GM18868 (cell line): ENCODE measurements around the gene LAMA2.
"Not testable (repeated sequence)": the region's sequence is repeated elsewhere in the genome, so short reads cannot be mapped to it uniquely, and the experiment has no call there.

Source experiments
- ATAC-seq: cut with Tn5 transposase; IDR thresholded peaks from one replicate; pipeline ENCODE4 v1.9.1; 2021; ENCODE audit warnings: mild to moderate bottlenecking, moderate library complexity; ENCODE audit not compliant: unreplicated experiment

LAMA2 gene

DNA sequence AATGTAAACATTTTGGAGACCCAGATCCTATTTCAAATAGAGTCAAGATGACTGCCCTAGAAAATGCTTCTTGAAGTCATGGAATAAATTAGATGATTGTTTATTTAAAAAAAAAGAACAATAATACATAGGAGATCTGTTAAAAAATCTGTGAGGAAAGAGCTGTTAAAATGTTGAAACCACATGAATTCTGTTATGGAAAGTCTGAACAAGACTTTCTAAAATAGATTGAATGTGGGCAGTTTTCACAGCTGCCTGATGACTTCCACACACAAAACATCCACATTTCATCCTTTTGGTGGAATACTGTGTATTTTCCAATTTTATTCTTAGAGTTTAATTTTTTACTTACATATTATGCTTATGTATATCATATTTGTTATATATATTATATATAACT lies 186.1 kb downstream of the LAMA2 start:
- ATAC-seq, result no peak

DNA sequence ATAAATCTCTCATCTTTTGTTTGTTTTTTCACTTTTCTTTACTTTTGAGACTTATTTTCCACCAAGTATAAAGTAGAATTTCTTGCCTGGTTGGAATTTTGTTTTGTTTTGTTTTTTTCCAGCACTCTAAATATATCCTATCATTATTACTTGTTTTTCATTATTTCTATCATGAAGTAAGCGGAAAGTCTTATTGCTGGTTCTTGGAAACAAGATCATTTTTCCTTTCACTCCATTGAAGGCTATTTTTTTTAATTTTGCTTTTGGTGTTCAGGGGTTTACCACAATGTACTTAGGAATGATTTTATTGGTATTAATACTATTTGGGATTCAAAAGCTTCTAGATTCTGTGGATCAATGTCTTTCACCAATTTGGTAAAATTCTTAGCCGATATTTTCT lies 190.1 kb downstream of the LAMA2 start:
- ATAC-seq, result no peak

DNA sequence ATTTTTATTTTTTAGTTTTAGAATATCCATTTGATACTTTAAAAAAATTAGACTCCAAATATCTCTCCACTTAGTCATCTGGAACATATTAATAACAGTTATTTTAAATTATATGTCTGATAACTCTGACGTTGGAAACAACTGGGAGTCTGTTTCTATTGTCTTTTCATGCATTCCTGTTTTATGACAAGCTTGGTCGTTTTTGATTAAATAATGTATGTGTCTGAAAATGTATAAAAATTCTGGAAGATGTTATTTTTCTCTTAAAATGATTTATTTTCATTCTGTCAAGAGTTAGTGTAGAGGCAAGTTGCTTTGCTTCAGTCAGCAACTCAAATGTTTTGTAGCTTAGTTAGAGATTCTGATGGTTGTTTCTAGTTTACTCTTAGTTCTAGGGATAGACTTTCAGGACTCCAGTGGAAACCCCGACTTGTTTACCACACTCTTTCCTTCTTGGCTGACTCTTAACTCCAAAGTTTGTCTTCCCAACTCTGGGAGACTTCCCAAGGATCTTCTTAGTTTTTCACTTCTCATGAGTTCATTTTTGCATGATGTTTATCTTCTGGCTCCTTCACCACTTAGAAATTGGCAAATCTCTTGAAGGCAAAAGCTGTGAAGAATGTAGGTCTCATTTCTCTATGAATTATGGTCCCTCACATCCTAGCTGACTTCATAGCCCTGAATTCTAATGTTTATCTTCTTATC lies 190.9 kb downstream of the LAMA2 start:
- ATAC-seq, result no peak

DNA sequence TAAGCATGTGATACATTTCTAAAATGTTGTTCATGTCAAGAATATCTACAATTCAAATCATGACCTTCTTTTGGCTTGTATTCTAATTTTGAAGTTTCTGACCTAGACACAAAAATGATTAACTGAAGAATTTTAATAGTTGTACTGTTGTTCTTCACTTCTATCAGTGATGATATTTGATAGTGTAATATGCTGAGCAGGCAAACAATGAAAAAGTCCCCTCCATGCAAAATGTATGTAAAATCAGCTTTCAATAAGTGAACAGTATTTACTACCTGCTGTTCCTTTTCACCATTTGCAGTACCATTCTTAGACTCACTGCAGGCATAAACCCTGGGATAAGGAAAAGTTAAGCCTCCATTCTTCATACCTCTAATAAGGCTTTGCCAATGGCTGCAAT lies 201.5 kb downstream of the LAMA2 start:
- ATAC-seq, result no peak

DNA sequence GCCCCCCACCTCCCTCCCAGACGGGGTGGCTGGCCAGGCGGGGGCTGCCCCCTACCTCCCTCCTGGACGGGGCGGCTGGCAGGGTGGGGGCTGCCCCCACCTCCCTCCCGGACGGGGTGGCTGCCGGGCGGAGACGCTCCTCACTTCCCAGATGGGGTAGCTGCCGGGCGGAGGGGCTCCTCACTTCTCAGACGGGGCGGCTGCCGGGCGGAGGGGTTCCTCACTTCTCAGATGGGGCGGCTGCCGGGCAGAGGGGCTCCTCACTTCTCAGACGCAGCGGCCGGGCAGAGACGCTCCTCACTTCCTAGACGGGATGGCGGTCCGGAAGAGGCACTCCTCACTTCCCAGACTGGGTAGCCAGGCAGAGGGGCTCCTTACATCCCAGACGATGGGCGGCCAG lies 205.5 kb downstream of the LAMA2 start:
- not testable (repeated sequence) for ATAC-seq

DNA sequence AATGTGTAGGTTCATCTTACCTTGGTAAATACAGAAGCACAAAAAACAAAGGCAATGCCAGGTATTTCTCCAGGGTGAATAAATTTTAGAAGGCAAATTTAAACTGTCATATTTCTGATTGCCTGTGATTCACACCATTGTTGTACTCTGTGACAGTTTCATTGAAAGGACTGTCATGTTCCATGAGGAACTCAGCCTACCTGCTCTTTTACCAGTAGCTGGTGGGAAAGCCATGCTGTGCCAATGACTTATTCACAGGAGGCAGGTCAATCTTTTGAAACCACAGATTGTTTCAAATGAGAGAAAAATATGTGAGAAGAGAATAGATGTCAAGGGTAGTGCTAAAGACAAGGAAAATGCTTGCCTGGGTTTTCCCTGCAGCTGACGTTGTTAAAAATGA lies 206.4 kb downstream of the LAMA2 start:
- no peak for ATAC-seq

DNA sequence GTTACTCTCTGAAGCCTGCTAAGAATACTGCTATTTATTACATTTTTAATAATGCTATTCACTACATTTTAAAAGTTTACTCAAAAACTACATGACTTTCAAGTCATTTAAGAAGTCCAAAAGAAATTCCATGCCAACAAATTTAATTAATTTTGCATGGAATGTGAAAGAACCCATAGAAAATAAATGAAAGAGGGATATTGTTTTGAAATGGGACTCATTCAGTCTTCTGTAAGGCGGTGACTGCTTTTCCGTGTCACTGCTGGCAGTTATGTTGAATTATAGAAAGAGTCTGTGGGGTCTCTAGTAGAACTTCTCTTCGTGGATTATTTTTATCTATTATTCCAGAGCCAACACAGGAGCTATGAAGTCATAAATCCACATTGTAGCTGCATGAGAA lies 211.2 kb downstream of the LAMA2 start:
- no peak for ATAC-seq

DNA sequence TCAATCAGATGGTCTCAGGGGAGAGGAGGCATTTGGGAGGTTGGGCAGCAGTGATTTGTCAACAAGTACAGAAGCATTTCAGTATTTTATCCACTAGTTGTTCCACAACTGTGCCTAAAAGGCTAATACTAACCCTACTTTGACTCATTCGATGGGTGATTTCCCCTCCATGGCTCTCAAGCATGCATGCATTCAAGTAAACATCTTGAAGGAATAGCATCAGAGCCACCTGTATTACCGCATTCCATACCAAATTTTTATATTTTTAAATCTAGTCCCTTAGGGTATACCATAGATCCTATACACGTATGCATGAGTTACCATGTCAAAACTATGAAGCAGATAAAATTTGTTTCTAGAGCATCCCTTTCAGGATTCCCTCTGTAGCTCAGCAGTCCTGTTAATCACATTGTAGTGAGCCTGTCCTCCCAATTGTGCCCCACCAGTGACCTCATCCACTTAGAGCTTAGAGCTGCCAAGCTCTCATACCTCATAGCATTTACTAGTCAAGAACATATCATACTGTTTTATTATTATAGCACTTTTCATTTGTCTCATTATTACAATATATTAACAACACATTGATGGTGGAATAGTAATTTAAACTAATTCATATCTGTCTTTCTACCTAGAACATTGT lies 213.8 kb downstream of the LAMA2 start:
- ATAC-seq, result no peak

DNA sequence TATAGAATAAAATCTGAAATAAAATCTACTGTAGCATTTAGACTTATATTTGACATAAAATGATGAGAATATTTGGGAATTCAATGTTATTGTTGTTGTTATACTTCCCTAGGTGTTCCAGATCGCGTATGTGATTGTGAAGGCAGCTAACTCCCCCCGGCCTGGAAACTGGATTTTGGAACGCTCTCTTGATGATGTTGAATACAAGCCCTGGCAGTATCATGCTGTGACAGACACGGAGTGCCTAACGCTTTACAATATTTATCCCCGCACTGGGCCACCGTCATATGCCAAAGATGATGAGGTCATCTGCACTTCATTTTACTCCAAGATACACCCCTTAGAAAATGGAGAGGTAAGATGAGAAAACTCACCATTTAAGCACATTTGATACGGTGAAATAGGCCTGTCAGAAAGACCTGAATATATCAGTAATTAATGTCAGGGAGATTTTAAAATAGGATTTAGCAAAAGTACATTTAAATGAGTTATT lies 215.2 kb downstream of the LAMA2 start:
- ATAC-seq, result no peak

DNA sequence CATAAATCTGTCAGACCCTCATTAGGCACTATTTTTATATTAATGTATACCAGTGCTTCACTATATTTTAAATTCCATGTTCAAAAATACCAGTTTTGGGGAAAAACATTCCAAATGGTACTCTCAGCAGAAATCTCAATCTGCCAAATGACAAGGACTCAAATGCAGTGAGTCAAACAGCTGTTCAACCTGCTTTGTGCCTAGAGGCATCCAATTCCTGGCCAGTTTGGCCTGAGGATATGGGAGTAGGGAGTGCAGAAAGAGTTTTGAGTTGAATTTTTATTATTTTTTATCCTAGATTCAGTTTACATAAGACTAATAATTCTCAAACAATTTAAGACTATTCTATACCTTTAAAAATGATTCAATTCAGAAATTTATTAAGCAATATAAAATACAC lies 216.8 kb downstream of the LAMA2 start:
- ATAC-seq, result no peak

DNA sequence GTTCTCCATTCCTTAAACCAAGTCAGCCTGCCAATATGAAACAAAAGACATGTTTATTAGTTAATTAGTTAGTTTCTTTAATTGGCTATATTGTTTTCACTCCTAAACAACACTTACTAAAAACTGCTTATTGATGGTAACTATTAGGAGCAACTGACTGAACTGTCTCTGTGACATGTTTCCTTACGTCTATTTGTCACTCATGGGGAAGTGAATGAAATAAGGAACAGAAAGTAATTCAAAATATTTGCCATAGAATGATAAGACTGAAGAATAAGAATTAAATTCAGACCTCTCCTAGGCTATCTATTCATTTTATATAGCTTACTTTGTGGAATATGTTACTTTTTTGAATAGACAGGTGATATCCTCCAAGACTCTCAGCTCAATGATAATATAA lies 217.2 kb downstream of the LAMA2 start:
- ATAC-seq, result no peak

DNA sequence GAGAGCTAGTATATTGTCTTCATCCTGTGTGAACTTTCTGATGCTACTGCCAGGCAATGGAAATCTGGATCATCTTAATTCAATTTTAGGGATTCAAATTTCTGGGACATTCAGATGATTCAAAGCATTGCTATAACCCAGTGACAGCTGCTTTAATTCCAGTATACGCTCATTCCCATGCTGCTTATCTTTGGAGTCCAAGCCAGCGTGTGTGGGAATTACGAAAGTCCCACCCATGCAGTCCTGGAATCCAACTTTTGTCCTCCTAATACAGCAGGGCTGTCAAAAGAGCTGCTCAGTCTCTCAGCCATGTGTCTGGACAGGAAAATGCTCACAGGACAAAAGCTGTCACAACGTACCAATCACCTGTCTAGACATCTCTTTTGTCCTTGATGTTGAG lies 219.8 kb downstream of the LAMA2 start:
- no peak for ATAC-seq

DNA sequence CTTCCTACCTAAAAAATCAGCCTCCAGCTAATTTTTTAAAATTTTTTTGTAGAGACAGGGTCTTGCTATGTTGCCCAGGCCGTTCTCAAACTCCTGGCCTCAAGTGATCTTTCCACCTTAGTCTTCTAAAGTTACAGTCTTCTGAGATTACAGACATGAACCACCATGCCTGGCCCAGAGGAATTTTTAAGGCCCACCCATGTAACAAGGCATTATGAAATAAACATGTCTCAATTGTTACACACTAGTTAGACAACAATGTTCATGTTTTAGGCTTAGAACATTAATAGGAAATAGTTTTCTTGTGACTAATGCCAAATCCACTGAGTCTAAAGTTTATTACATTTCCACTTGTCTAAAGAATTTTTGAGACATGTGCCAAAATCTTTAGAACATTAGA lies 221.2 kb downstream of the LAMA2 start:
- no peak for ATAC-seq

DNA sequence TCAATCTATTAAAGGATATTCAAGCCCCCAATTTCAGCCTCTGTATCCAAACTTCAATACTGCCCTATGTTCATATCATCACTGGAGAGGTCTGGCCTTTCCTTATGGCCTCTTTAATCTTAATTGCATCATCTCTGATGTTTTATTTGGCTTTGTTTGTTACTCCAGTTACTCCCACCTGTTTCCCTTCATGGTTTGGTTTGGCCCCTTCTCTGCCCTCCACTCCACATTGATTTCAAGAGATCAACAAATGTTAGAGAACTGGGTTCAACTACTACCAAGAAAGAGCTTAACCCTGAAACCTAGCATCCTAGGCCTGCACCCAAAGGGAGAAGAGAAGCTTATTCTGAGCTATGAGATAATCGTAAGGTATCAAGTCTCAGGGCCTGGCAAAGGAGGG lies 221.6 kb downstream of the LAMA2 start:
- no peak for ATAC-seq

DNA sequence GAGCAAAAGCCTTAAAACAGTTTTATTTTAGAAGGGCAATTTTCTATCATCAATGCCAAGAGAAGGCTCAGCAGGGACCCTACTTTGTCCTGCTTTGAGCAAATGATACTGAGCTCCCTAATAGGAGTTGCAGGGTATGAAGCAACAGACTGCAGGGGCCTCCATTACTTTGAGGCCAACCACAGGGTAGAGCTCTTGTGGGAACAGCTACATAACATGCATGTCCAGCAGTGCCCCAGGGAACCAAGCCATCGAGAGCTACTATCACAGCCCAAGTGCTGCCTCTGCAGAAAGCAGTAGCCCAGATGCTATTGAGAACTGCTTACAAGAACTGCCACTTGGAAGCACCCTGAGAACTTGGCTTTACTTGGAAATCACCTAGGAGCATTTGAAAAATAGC lies 222.1 kb downstream of the LAMA2 start:
- no peak for ATAC-seq

DNA sequence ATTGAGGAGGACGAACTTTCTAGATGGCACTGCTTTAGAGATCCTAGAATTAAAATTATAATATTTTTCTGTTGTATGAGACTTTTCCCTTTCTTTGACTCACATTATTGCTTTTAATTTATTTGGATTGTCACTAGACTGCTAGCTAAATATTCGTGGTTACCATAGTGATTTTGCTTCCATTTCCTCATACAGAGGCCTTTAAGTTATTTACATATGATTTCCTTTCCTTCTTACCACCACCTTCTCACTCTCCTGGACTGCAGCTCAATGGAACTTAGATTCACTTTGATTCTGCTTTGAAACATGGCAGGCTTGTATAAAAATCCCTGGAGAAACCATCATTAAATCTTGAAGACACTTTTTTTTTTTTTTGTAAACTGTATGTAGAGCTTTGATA lies 222.9 kb downstream of the LAMA2 start:
- ATAC-seq, result no peak

DNA sequence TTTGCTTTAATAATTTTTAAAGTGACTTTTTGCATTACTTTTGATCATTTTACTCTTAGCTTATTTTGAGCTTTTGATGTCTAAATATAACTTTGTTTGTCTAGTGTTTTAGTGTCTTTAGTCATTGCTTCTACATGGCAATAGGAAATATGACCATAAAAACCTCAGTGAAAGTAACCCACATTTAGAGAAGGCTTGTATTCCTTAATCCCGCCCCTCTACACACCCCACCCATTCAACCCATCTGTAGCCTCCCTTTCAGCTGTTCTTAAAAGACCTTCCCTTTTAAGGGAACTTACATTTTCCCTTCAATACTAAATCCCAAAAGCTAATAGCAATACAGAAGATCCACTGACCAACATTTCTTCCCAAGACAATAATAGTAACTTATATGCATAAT lies 225.4 kb downstream of the LAMA2 start:
- ATAC-seq, result no peak

DNA sequence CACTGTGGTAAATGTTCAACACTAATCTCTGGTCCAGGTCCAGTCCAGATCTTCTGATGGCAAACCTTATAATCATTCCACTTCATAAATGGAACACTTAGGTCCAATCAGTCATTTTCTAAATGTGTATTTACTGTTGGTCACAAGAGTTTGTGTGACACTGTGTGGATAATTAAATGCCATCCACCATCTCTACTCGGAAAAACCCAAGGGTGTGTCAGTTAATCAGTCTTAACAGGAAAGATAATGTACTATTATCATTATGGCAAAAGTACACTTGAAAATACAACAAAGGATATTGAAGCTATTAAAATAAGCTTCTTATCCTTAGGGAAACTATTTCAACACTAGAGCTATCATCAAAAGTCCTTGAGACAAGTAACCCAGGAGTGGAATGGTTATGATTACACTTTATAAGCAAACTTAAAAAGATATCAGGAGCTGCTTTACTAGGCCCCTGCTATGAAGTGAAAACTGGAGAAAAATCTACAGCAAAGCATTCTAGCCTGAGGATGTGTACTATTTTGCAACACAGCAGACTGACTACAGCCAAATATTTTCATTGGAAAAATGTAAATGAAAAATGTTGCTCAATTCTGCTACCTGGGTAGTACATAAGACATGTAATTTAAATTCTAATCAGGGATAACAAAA lies 227.9 kb downstream of the LAMA2 start:
- ATAC-seq, result no peak

DNA sequence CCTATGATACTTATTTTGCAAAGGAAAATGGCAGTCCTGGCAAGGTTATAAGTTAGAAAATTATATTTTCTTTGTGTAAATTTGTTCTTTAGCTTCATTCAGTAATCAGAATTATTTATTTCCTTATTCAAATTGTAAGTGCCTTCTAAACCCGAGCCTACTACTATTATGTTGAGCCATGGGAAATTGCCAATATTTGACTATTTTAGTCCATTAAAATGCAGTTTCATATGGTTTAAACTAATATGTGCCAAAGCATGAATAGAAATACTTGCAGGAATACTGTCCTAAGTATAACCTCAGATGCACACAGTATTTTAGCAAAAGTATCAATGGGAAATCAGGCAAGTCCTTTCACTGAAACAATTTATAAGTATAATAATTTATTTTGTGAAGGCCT lies 228.4 kb downstream of the LAMA2 start:
- ATAC-seq, result no peak

DNA sequence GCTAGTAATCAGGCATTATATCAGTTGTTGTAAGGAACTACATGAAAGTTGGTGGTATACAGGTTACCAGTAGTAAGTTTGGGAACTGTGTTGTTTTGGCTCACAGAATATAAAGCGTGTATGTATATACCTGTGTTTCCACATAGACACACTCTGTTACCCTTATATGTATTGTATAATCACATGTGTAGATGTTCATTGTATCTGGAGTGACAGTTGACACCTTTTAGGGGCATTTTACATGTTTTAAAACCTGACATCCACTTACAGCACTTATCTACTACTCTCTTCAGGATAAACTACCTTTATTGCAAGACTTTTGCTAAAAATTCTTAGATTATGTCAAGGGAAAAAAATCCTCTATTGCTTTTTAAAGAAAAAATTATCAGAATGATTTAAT lies 228.9 kb downstream of the LAMA2 start:
- no peak for ATAC-seq

DNA sequence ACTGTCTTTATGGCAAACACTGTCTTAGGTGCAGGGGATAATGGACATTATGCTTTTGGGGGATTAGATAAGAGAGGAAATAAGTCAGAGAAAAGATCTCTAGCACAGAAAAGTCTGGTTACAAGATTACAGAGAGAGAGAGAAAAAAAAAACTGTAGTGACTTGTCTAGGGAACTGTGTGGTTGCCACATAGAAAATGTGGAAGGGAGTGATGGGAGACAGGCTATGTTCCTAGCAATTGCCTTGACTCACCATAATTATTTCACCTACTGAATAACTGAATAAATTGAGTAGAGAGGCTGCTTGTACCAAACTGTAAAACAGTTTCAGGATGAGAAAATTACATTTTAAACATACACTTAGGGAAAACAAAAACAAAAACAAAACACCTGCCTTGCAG lies 229.7 kb downstream of the LAMA2 start:
- no peak for ATAC-seq

DNA sequence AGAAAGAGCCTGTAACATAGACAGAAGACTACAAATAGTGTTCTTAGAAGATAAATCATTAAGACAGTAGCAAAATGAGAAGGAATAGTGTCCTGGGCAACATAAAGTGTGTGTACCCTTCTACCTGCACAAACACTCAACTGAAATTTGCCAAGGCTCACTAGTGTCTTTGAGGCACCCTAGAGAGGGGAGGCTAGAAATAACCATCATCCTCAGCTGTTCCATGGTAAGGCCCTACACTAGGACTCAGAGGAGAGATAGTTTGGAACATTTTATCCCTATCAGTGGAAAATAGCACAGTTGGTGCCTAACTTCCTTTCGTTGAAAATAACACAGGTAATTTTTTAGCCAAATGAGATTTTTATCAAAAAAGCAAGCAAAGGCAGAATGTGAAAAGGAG lies 230.7 kb downstream of the LAMA2 start:
- no peak for ATAC-seq
